ENCODE measurements around the gene PLXNA2.

The PLXNA2 gene

GRCh38 chr1:208233978-208234377 is 10.2 kb downstream of the PLXNA2 start:
- no peak for DNase-seq (ENCODE audit: low read depth, low spot score)
- no peak for TF ChIP-seq CTCF (IDR thresholded peaks at IDR 0.05; ENCODE audit: insufficient read depth, low read length, missing control alignments)
- ChIA-PET CTCF (interaction anchor here (0.9 to 34.8 kb wide), 8 partner anchors 7 to 206 kb away, joined by 3 to 990 read pairs (median 127); partner anchors contain the start of gene PLXNA2), POLR2A (no interaction called here)
- no peak overlapping the region for H3K4me3 ChIP-seq (ENCODE audit: low read depth, low read length)

GRCh38 chr1:208233546-208233945 is 10.6 kb downstream of the PLXNA2 start:
- no peak for DNase-seq (ENCODE audit: low read depth, low spot score)
- POLR2A ChIA-PET: no interaction called here
- TF ChIP-seq CTCF (IDR thresholded peaks at IDR 0.05; ENCODE audit: insufficient read depth, low read length, missing control alignments): no peak
- H3K4me3 ChIP-seq (ENCODE audit: low read depth, low read length): no peak overlapping the region
- CTCF ChIA-PET: interaction anchor here (0.9 to 34.8 kb wide), 9 partner anchors 8 to 226 kb away, joined by 3 to 990 read pairs (median 12); partner anchors contain the start of gene PLXNA2

GRCh38 chr1:208232662-208233038 is 11.5 kb downstream of the PLXNA2 start:
- CTCF ChIA-PET: interaction anchor here (0.9 to 34.8 kb wide), 9 partner anchors 9 to 225 kb away, joined by 3 to 990 read pairs (median 12); partner anchors contain the start of gene PLXNA2
- POLR2A ChIA-PET: no interaction called here

GRCh38 chr1:208231881-208232661 is 12.1 kb downstream of the PLXNA2 start:
- no peak overlapping the region for H3K4me3 ChIP-seq (ENCODE audit: low read depth, low read length)
- ChIA-PET CTCF (interaction anchor here (1.0 to 34.8 kb wide), 7 partner anchors 9 to 225 kb away, joined by 3 to 990 read pairs (median 242); partner anchors contain the start of gene PLXNA2), POLR2A (no interaction called here)
- TF ChIP-seq CTCF (IDR thresholded peaks at IDR 0.05; ENCODE audit: insufficient read depth, low read length, missing control alignments): no peak
- no peak for DNase-seq (ENCODE audit: low read depth, low spot score)

More at GRCh38 chr1:208232662-208233038, 11.5 kb downstream of the PLXNA2 start:
- TF ChIP-seq CTCF (IDR thresholded peaks at IDR 0.05; ENCODE audit: insufficient read depth, low read length, missing control alignments): no peak
- no peak for DNase-seq (ENCODE audit: low read depth, low spot score)
- no peak overlapping the region for H3K4me3 ChIP-seq (ENCODE audit: low read depth, low read length)

GRCh38 chr1:208230668-208231529 is 13.3 kb downstream of the PLXNA2 start:
- TF ChIP-seq CTCF (IDR thresholded peaks at IDR 0.05; ENCODE audit: insufficient read depth, low read length, missing control alignments): no peak
- no peak for DNase-seq (ENCODE audit: low read depth, low spot score)
- no peak overlapping the region for H3K4me3 ChIP-seq (ENCODE audit: low read depth, low read length)
- ChIA-PET POLR2A (no interaction called here), CTCF (interaction anchor here (1.2 to 34.8 kb wide), 5 partner anchors 10 to 209 kb away, joined by 3 to 469 read pairs (median 7); partner anchors contain the start of gene PLXNA2)
